Prostate gland (tissue), 2 donors: Measurements from ENCODE around the gene BMERB1. TPM values are rescaled to one million over a fixed set of nuclear protein-coding genes. Genes with fewer than 3 reads are reported as not detected.

Experiments used
- DNase-seq: peaks from one replicate; pipeline ENCODE4 v3.0.0-alpha.2; 2019; ENCODE audit warnings: low spot score
- H3K27ac ChIP-seq, 2 donors: fragments of 200-600 bp; sonication (generic); 2 replicates each; pipeline ENCODE4 v1.5.1; 2017 to 2019
- H3K27me3 ChIP-seq: fragments of 200-600 bp; sonication (generic); replicated peaks from 2 replicates; pipeline ENCODE4 v1.5.1; 2019; ENCODE audit not compliant: insufficient read depth
- H3K36me3 ChIP-seq, 2 donors: fragments of 200-600 bp; sonication (generic); 1 replicate in 1 of 2; 2 replicates in 1 of 2; pipeline versions ENCODE4 v1.5.1 to v1.8.1; 2017 to 2019
- H3K4me1 ChIP-seq: fragments of 200-600 bp; sonication (generic); replicated peaks from 2 replicates; pipeline ENCODE4 v1.5.1; 2019
- H3K4me3 ChIP-seq, 2 donors: fragments of 200-600 bp; sonication (generic); 2 replicates each; pipeline ENCODE4 v1.5.1; 2017 to 2019
- H3K9me3 ChIP-seq: fragments of 200-600 bp; sonication (generic); 2 replicates; pipeline ENCODE4 v1.5.1; 2017
- CTCF ChIP-seq, 4 experiments: fragments of 200-600 bp in 2 of 4; fragments of 450-650 bp in 2 of 4; sonication (generic) in 2 of 4; IDR thresholded peaks; 1 replicate in 3 of 4; 2 replicates in 1 of 4; pipeline ENCODE4 v1.5.1; 2016 to 2019; ENCODE audit warnings: antibody characterized with exemption in 4 of 4, mild to moderate bottlenecking in 2 of 4, moderate library complexity in 2 of 4
- POLR2A ChIP-seq: fragments of 450-650 bp; IDR thresholded peaks from one replicate; pipeline ENCODE4 v1.6.1; 2016; ENCODE audit warnings: antibody characterized with exemption, mild to moderate bottlenecking
- POLR2AphosphoS5 ChIP-seq: sonication (generic); formaldehyde crosslinking; IDR thresholded peaks from one replicate; pipeline ENCODE4 v1.6.1; 2017; ENCODE audit warnings: antibody characterized with exemption
- WGBS: methylation state at CpG from one replicate; pipeline ENCODE4 v1.1.5; 2018; 5-methylcytosine and 5-hydroxymethylcytosine counted together
- intact Hi-C: fragments of 100-400 bp; cut with DNase I; formaldehyde crosslinking; loops from one replicate; pipeline ENCODE4 v1.14.2; 2022
- total RNA-seq, 2 donors: library from RNA; depleted of rRNA; stranded (reverse); fragments of >200 nt; gene quantifications; one replicate each; pipeline ENCODE4 v1.1.0, GENCODE V29; 2016

The BMERB1 gene
- total RNA-seq, 2 donors from 2014 or later = 49.1 to 51.1 TPM

GRCh38 chr16:15513156-15513555 is 78.8 kb downstream of the BMERB1 start:
- Histone ChIP-seq H3K9me3 (no peaks in the 10 kb centered on the region), H3K4me3 (no peak overlapping the region), H3K27ac (no peak overlapping the region), H3K36me3 (no peaks in the 10 kb centered on the region), H3K4me1 (no peaks in the 10 kb centered on the region), H3K27me3 (no peaks in the 10 kb centered on the region)
- intact Hi-C loops = no loop called here
- TF ChIP-seq POLR2A = no peak
- no peak for DNase-seq
- WGBS = 96% methylated on average over 11 of the region's 11 CpGs

- intact Hi-C loops = loop anchor here (5.0 kb wide), 1 partner anchor 36 kb away; no protein-coding TSS in a partner anchor
- Histone ChIP-seq H3K36me3 (no peaks in the 10 kb centered on the region), H3K27ac (no peak overlapping the region), H3K9me3 (no peaks in the 10 kb centered on the region), H3K4me3 (no peak overlapping the region), H3K4me1 (no peaks in the 10 kb centered on the region), H3K27me3 (no peaks in the 10 kb centered on the region)
- TF ChIP-seq POLR2A (no peak), POLR2AphosphoS5 (no peak), CTCF (IDR thresholded peaks at IDR 0.05) (no peak)
- DNase-seq = no peak
- 100% methylated on average over 4 of the region's 4 CpGs for WGBS
Measured at GRCh38 chr16:15515992-15516391, 81.6 kb downstream of the BMERB1 start.

- Histone ChIP-seq H3K36me3 (no peaks in the 10 kb centered on the region), H3K4me3 (no peak overlapping the region), H3K9me3 (no peaks in the 10 kb centered on the region), H3K27me3 (no peaks in the 10 kb centered on the region), H3K4me1 (no peaks in the 10 kb centered on the region), H3K27ac (no peak overlapping the region)
- intact Hi-C loops = loop anchor here (5.0 kb wide), 1 partner anchor 36 kb away; no protein-coding TSS in a partner anchor
- 87% methylated on average over 5 of the region's 5 CpGs for WGBS
- no peak for DNase-seq
- TF ChIP-seq CTCF (IDR thresholded peaks at IDR 0.05) = no peak
Measured at GRCh38 chr16:15516609-15517008, 82.2 kb downstream of the BMERB1 start.

GRCh38 chr16:15517743-15518377 is 83.5 kb downstream of the BMERB1 start:
- Histone ChIP-seq H3K36me3 (no peaks in the 10 kb centered on the region), H3K9me3 (no peaks in the 10 kb centered on the region), H3K4me3 (no peak overlapping the region), H3K27ac (peak overlapping the region in 1 of 2 donors; percentile 27), H3K27me3 (no peaks in the 10 kb centered on the region), H3K4me1 (no peaks in the 10 kb centered on the region)
- 96% methylated on average over 3 of the region's 3 CpGs for WGBS
- DNase-seq = no peak
- no peak for TF ChIP-seq CTCF (IDR thresholded peaks at IDR 0.05)
- TF ChIP-seq POLR2AphosphoS5 = no peak
- TF ChIP-seq POLR2A = no peak
- intact Hi-C loops = loop anchor here (5.0 kb wide), 1 partner anchor 34 kb away; no protein-coding TSS in a partner anchor

GRCh38 chr16:15518381-15519351 is 84.3 kb downstream of the BMERB1 start:
- H3K9me3 ChIP-seq = no peaks in the 10 kb centered on the region
- H3K27me3 ChIP-seq = no peaks in the 10 kb centered on the region
- H3K36me3 ChIP-seq = no peaks in the 10 kb centered on the region
- TF ChIP-seq POLR2AphosphoS5 (no peak), POLR2A (no peak), CTCF (IDR thresholded peaks at IDR 0.05) (no peak)
- intact Hi-C loops = loop anchor here (5.0 kb wide), 1 partner anchor 34 kb away; no protein-coding TSS in a partner anchor
- H3K27ac ChIP-seq = peak overlapping the region in 1 of 2 donors; percentile 27
- H3K4me1 ChIP-seq = no peaks in the 10 kb centered on the region
- no peak overlapping the region for H3K4me3 ChIP-seq
- 33% methylated on average over 12 of the region's 12 CpGs for WGBS
- DNase-seq = no peak
